OCI-LY3 (cell line): ENCODE data around the gene KIF25.

Experiments
- CTCF ChIP-seq: fragments of 200-600, 300-600 bp; sonication (generic); IDR thresholded peaks from 2 replicates; pipeline ENCODE4 v1.5.1; 2014; ENCODE audit warnings: antibody characterized with exemption, low read length, low read depth
- EZH2phosphoT487 ChIP-seq: fragments of 200-600 bp; shearing (Covaris generic); IDR thresholded peaks from 2 replicates; pipeline ENCODE4 v1.6.1; 2018; ENCODE audit warnings: antibody characterized with exemption, mixed run types, low read depth

- no peak for TF ChIP-seq CTCF
- TF ChIP-seq EZH2phosphoT487, result no peak
These were observed 90.9 kb downstream of the KIF25 start for GRCh38 chr6:168088161-168089053.
